Activated T-helper 2 cell treated with anti-CD3 and anti-CD28 coated beads, Interferon-gamma antibody, Interleukin-2, Interleukin-4, amounts not matched to agents 10 μg/mL and 5 μg/mL and 100 μg/mL, durations not matched to agents 14 hours and 24 hours and 36 hours (primary cell): ENCODE results near the gene ZBTB7C. TPM values are rescaled to one million over a fixed set of nuclear protein-coding genes. Genes with fewer than 3 reads are reported as not detected.

Experiments
- DNase-seq: peaks from one replicate; pipeline ENCODE4 v3.0.0; 2021; ENCODE audit warnings: low spot score
- H3K27ac Mint-ChIP-seq: one replicate; pipeline ENCODE4 v1.8.0; 2021; ENCODE audit warnings: mixed read lengths
- H3K27me3 Mint-ChIP-seq: one replicate; pipeline ENCODE4 v1.8.0; 2021; ENCODE audit warnings: low read depth, mixed read lengths
- H3K36me3 Mint-ChIP-seq: one replicate; pipeline ENCODE4 v1.8.0; 2021; ENCODE audit warnings: low read depth, mixed read lengths
- H3K4me1 Mint-ChIP-seq: one replicate; pipeline ENCODE4 v1.8.0; 2021; ENCODE audit warnings: low read depth, mixed read lengths
- H3K4me3 Mint-ChIP-seq: one replicate; pipeline ENCODE4 v1.8.0; 2021; ENCODE audit warnings: low read depth, mild to moderate bottlenecking, moderate library complexity, mixed read lengths
- H3K9me3 Mint-ChIP-seq: one replicate; pipeline ENCODE4 v1.8.0; 2021; ENCODE audit warnings: mixed read lengths
- intact Hi-C: fragments of 100-400 bp; cut with micrococcal nuclease; formaldehyde crosslinking; loops from one replicate; pipeline ENCODE4 v1.15.1; 2023
- total RNA-seq: library from RNA; stranded (reverse); gene quantifications from 2 replicates; pipeline ENCODE4 v1.2.3, GENCODE V29; 2022

ZBTB7C gene
- total RNA-seq, 1 donor from 2014 or later, result 0.21 TPM

- Mint-ChIP-seq H3K27ac (peak overlapping the region; percentile 40), H3K36me3 (no peaks in the 10 kb centered on the region), H3K4me1 (peaks cover 24% of the 10 kb centered on the region), H3K4me3 (no peak overlapping the region), H3K9me3 (no peaks in the 10 kb centered on the region), H3K27me3 (peaks cover 58% of the 10 kb centered on the region)
- intact Hi-C loops, result loop anchor here (1.0 to 10.0 kb wide), 5 partner anchors 8 to 1005 kb away; partner anchors contain the start of gene SMAD2
- DNase-seq, result peak; percentile 49
Measured at GRCh38 chr18:48124857-48125626, 284.1 kb downstream of the ZBTB7C start.

- intact Hi-C loops, result loop anchor here (2.0 to 10.0 kb wide), 2 partner anchors 15 to 189 kb away; partner anchors contain the start of gene SMAD2
- Mint-ChIP-seq H3K27me3 (peaks cover 63% of the 10 kb centered on the region), H3K9me3 (no peaks in the 10 kb centered on the region), H3K27ac (no peak overlapping the region), H3K4me1 (peaks cover 24% of the 10 kb centered on the region), H3K36me3 (no peaks in the 10 kb centered on the region), H3K4me3 (no peak overlapping the region)
- DNase-seq, result no peak
Measured at GRCh38 chr18:48123941-48124340, 285.2 kb downstream of the ZBTB7C start.

GRCh38 chr18:48123324-48123723 is 285.9 kb downstream of the ZBTB7C start:
- no peak for DNase-seq
- Mint-ChIP-seq H3K36me3 (no peaks in the 10 kb centered on the region), H3K4me3 (no peak overlapping the region), H3K4me1 (peaks cover 24% of the 10 kb centered on the region), H3K27me3 (peaks cover 56% of the 10 kb centered on the region), H3K27ac (no peak overlapping the region), H3K9me3 (no peaks in the 10 kb centered on the region)
- intact Hi-C loops, result loop anchor here (10.0 kb wide), 1 partner anchor 189 kb away; the partner anchor contains the start of gene SMAD2

GRCh38 chr18:48122816-48123215 is 286.4 kb downstream of the ZBTB7C start:
- intact Hi-C loops, result loop anchor here (10.0 kb wide), 1 partner anchor 188 kb away; the partner anchor contains the start of gene SMAD2
- Mint-ChIP-seq H3K27me3 (peaks cover 51% of the 10 kb centered on the region), H3K27ac (no peak overlapping the region)

GRCh38 chr18:48122376-48122775 is 286.8 kb downstream of the ZBTB7C start:
- Mint-ChIP-seq H3K36me3 (no peaks in the 10 kb centered on the region), H3K4me3 (no peak overlapping the region), H3K9me3 (no peaks in the 10 kb centered on the region), H3K27me3 (peaks cover 51% of the 10 kb centered on the region), H3K4me1 (peaks cover 24% of the 10 kb centered on the region), H3K27ac (no peak overlapping the region)
- no peak for DNase-seq
- intact Hi-C loops, result loop anchor here (10.0 kb wide), 1 partner anchor 188 kb away; the partner anchor contains the start of gene SMAD2

More at GRCh38 chr18:48122816-48123215, 286.4 kb downstream of the ZBTB7C start:
- H3K9me3 Mint-ChIP-seq, result no peaks in the 10 kb centered on the region
- DNase-seq, result no peak
- H3K4me3 Mint-ChIP-seq, result no peak overlapping the region
- H3K4me1 Mint-ChIP-seq, result peaks cover 24% of the 10 kb centered on the region
- no peaks in the 10 kb centered on the region for H3K36me3 Mint-ChIP-seq

- no peak overlapping the region for H3K4me3 Mint-ChIP-seq
- H3K9me3 Mint-ChIP-seq, result no peaks in the 10 kb centered on the region
- peaks cover 52% of the 10 kb centered on the region for H3K27me3 Mint-ChIP-seq
- H3K27ac Mint-ChIP-seq, result no peak overlapping the region
- no peak for DNase-seq
- no peaks in the 10 kb centered on the region for H3K36me3 Mint-ChIP-seq
- H3K4me1 Mint-ChIP-seq, result peaks cover 24% of the 10 kb centered on the region
- intact Hi-C loops, result loop anchor here (10.0 kb wide), 1 partner anchor 187 kb away; the partner anchor contains the start of gene SMAD2
Measured at GRCh38 chr18:48121752-48122151, 287.4 kb downstream of the ZBTB7C start.

GRCh38 chr18:48119204-48119603 is 290.0 kb downstream of the ZBTB7C start:
- H3K4me1 Mint-ChIP-seq, result peaks cover 7% of the 10 kb centered on the region
- no peak overlapping the region for H3K4me3 Mint-ChIP-seq
- H3K36me3 Mint-ChIP-seq, result no peaks in the 10 kb centered on the region
- no peak for DNase-seq
- H3K9me3 Mint-ChIP-seq, result no peaks in the 10 kb centered on the region
- intact Hi-C loops, result no loop called here
- H3K27ac Mint-ChIP-seq, result no peak overlapping the region
- peaks cover 46% of the 10 kb centered on the region for H3K27me3 Mint-ChIP-seq

GRCh38 chr18:48116873-48117630 is 292.1 kb downstream of the ZBTB7C start:
- H3K27ac Mint-ChIP-seq, result no peak overlapping the region
- intact Hi-C loops, result no loop called here
- H3K36me3 Mint-ChIP-seq, result no peaks in the 10 kb centered on the region
- no peaks in the 10 kb centered on the region for H3K9me3 Mint-ChIP-seq
- H3K4me3 Mint-ChIP-seq, result no peak overlapping the region
- DNase-seq, result no peak
- H3K4me1 Mint-ChIP-seq, result no peaks in the 10 kb centered on the region
- H3K27me3 Mint-ChIP-seq, result peaks cover 35% of the 10 kb centered on the region

GRCh38 chr18:48116017-48116416 is 293.2 kb downstream of the ZBTB7C start:
- no peak for DNase-seq
- peaks cover 30% of the 10 kb centered on the region for H3K27me3 Mint-ChIP-seq
- H3K4me3 Mint-ChIP-seq, result no peak overlapping the region
- H3K36me3 Mint-ChIP-seq, result no peaks in the 10 kb centered on the region
- intact Hi-C loops, result no loop called here
- H3K27ac Mint-ChIP-seq, result no peak overlapping the region
- no peaks in the 10 kb centered on the region for H3K4me1 Mint-ChIP-seq
- H3K9me3 Mint-ChIP-seq, result no peaks in the 10 kb centered on the region

- no peak overlapping the region for H3K27ac Mint-ChIP-seq
- DNase-seq, result no peak
- H3K36me3 Mint-ChIP-seq, result no peaks in the 10 kb centered on the region
- intact Hi-C loops, result no loop called here
- H3K9me3 Mint-ChIP-seq, result no peaks in the 10 kb centered on the region
- H3K27me3 Mint-ChIP-seq, result peaks cover 30% of the 10 kb centered on the region
- no peak overlapping the region for H3K4me3 Mint-ChIP-seq
- H3K4me1 Mint-ChIP-seq, result no peaks in the 10 kb centered on the region
Measured at GRCh38 chr18:48113691-48114090, 295.5 kb downstream of the ZBTB7C start.

- DNase-seq, result no peak
- intact Hi-C loops, result no loop called here
- no peak overlapping the region for H3K27ac Mint-ChIP-seq
- peaks cover 34% of the 10 kb centered on the region for H3K27me3 Mint-ChIP-seq
- H3K9me3 Mint-ChIP-seq, result no peaks in the 10 kb centered on the region
- no peaks in the 10 kb centered on the region for H3K36me3 Mint-ChIP-seq
- H3K4me1 Mint-ChIP-seq, result no peaks in the 10 kb centered on the region
- no peak overlapping the region for H3K4me3 Mint-ChIP-seq
Measured at GRCh38 chr18:48111587-48111986, 297.6 kb downstream of the ZBTB7C start.

- Mint-ChIP-seq H3K27me3 (peaks cover 39% of the 10 kb centered on the region), H3K36me3 (no peaks in the 10 kb centered on the region), H3K9me3 (no peaks in the 10 kb centered on the region), H3K4me1 (no peaks in the 10 kb centered on the region), H3K4me3 (no peak overlapping the region), H3K27ac (no peak overlapping the region)
- intact Hi-C loops, result no loop called here
- DNase-seq, result no peak
Measured at GRCh38 chr18:48110797-48111196, 298.4 kb downstream of the ZBTB7C start.
